Mucosa of gallbladder (tissue), 1 donor: Measurements from ENCODE around the gene CAMK2N2. TPM values are rescaled to one million over a fixed set of nuclear protein-coding genes. Genes with fewer than 3 reads are reported as not detected.

Experiments used
- DNase-seq: peaks from one replicate; pipeline ENCODE4 v3.0.0-alpha.2; 2020; ENCODE audit warnings: low spot score
- total RNA-seq: library from RNA; stranded (reverse); gene quantifications from one replicate; pipeline ENCODE4 v1.2.1, GENCODE V29; 2021
- donor health status: DM: no; HTN: no; CAD: no.

Gene CAMK2N2
- total RNA-seq, 1 donor from 2014 or later = 0.40 TPM

DNA sequence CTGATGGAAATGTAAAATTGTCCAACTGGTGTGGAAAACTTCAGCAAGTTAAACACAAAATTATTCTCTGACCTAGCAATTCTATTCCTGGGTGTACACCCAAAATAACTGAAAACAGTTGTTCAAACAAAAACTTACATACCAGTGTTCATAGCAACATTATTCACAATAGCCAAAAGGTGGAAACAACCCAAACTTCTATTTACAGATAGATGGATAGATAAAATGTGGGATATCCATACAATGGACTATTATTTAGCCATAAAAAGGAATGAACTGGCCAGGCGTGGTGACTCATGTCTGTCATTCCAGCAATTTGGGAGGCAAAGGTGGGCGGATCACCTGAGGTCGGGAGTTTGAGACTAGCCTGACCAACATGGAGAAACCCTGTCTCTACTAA lies 38.8 kb downstream of the CAMK2N2 start:
- DNase-seq = no peak

DNA sequence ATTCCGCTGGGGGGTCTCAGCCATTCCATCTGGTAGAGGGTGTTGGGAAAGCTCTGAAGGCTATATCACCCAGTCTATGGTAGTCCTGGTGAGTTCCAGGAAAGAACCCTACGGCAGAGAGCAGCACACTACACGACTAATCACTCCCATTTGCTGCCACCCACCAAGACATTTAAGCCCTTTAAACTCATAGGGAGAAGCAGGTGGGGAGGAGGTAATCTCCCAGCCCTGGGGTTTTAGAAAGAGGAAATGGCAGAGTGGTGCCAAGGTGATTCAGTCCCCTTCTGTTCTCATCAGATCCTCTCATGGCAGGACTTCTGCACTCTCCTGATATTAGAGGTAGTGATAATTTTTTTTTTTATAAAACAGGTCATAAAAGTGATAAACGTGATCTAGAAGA lies 42.5 kb downstream of the CAMK2N2 start:
- no peak for DNase-seq

DNA sequence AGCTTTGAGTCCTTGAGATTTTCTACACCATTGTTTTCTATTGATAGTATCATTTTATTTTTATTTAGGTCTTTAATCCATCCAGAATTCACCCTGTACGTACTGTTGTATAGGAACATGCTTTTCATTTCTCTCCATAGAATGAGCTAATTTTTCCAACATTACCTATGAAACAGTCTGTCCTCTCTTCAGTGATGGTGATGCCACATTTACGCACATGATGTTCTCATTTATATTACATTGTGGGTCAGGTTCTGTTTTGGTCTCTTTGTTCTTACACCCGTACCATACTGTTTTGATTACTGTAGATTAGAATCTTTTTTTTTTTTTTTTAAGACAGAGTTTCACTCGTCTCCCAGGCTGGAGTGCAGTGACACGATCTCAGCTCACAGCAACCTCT lies 49.6 kb downstream of the CAMK2N2 start:
- no peak for DNase-seq

DNA sequence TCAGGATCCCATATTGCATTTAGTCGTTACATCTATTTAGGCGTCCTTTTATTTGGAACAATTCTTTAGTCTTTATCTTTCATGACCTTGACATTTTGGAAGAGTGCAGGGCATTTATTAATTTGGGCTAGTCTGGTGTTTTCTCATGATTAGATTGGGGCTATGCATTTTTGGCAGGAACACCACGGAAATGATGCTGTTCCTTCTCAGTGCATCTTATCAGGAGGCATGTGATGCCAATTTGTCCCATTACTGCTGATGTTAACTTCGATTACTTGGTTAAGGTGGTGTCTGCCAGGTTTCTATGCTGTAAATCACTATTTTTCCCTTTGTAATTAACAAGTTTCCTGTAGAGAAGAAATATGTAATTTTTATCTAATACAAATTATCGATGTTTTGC lies 50.1 kb downstream of the CAMK2N2 start:
- DNase-seq = no peak

Other genes with a start within 250 kb of the CAMK2N2 start
- 37.8 TPM for gene ABCC5, start 243.7 kb downstream of the CAMK2N2 start, total RNA-seq
- not detected for gene HTR3D, start 229.8 kb downstream of the CAMK2N2 start, total RNA-seq
- 0.14 TPM for gene HTR3C, start 208.5 kb downstream of the CAMK2N2 start, total RNA-seq
- not detected for gene HTR3E, start 164.5 kb downstream of the CAMK2N2 start, total RNA-seq
- gene EIF2B5, start 126.2 kb downstream of the CAMK2N2 start, total RNA-seq = 35.5 TPM
- gene DVL3, start 106.2 kb downstream of the CAMK2N2 start, total RNA-seq = 99.2 TPM
- 322 TPM for gene AP2M1, start 86.7 kb downstream of the CAMK2N2 start, total RNA-seq
- gene ABCF3, start 75.4 kb downstream of the CAMK2N2 start, total RNA-seq = 77.4 TPM
- not detected for gene VWA5B2, start 32.0 kb downstream of the CAMK2N2 start, total RNA-seq
- gene ALG3, start 12.6 kb downstream of the CAMK2N2 start, total RNA-seq = 44.7 TPM
- 3.2 TPM for gene EEF1AKMT4, start 11.9 kb downstream of the CAMK2N2 start, total RNA-seq
- 0.14 TPM for gene ECE2, start 14.5 kb upstream of the CAMK2N2 start, total RNA-seq
- gene PSMD2, start 37.7 kb upstream of the CAMK2N2 start, total RNA-seq = 174 TPM
- 330 TPM for gene EIF4G1, start 53.1 kb upstream of the CAMK2N2 start, total RNA-seq
- 41.5 TPM for gene FAM131A, start 76.0 kb upstream of the CAMK2N2 start, total RNA-seq
- 104 TPM for gene CLCN2, start 100.1 kb upstream of the CAMK2N2 start, total RNA-seq
- gene POLR2H, start 100.2 kb upstream of the CAMK2N2 start, total RNA-seq = 107 TPM
- gene THPO, start 116.7 kb upstream of the CAMK2N2 start, total RNA-seq = 0.29 TPM
- gene CHRD, start 118.5 kb upstream of the CAMK2N2 start, total RNA-seq = 6.5 TPM